IMR-90 (cell line): Measurements from ENCODE around the gene SLIT3. TPM values are rescaled to one million over a fixed set of nuclear protein-coding genes. Genes with fewer than 3 reads are reported as not detected.

Experiments
- ATAC-seq: fragments of 200-7000 bp; cut with Tn5 transposase; 2 replicates; pipeline ENCODE4 v1.9.1; 2020; ENCODE audit warnings: low read depth, mild to moderate bottlenecking, moderate library complexity
- BruUV-seq: library from RNA; stranded (reverse); fragments of 400-500 nt; replicated peaks from 2 replicates; lab custom pipeline; 2021; lab: Mats Ljungman, UMichigan
- CTCF ChIA-PET: fragments of 300-600 bp; formaldehyde crosslinking; extraction: SDS; loops from one replicate; lab custom pipeline; 2021; ENCODE audit warnings: antibody characterized with exemption; lab: Yijun Ruan, JAX
- POLR2A ChIA-PET: fragments of 300-600 bp; sonication (Branson Sonifier 250); formaldehyde crosslinking; loops from one replicate; lab custom pipeline; 2022; ENCODE audit warnings: antibody characterized with exemption; ENCODE audit not compliant: unreplicated experiment; lab: Charles Lee
- DNase-seq: peaks from one replicate; pipeline ENCODE4 v3.0.0; 2013
- H2AFZ ChIP-seq: replicated peaks from 2 replicates; pipeline ENCODE3; 2013; ENCODE audit warnings: low read length, mild to moderate bottlenecking; ENCODE audit not compliant: poor library complexity
- H2AK5ac ChIP-seq: 2 replicates; pipeline ENCODE4 v1.6.1; 2013; ENCODE audit warnings: low read depth, low read length, inconsistent platforms
- H2AK9ac ChIP-seq: replicated peaks from 2 replicates; pipeline ENCODE3; 2013; ENCODE audit warnings: mild to moderate bottlenecking, low read depth, low read length, moderate library complexity; ENCODE audit not compliant: poor library complexity
- H2BK120ac ChIP-seq: 2 replicates; pipeline ENCODE4 v1.6.1; 2013; ENCODE audit warnings: low read depth, low read length, inconsistent platforms
- H2BK15ac ChIP-seq: 3 replicates; pipeline ENCODE4 v1.6.1; 2013; ENCODE audit warnings: low read depth, low read length, inconsistent platforms
- H2BK20ac ChIP-seq: 2 replicates; pipeline ENCODE4 v1.6.1; 2013; ENCODE audit warnings: low read depth, mild to moderate bottlenecking, inconsistent platforms, low read length, moderate library complexity
- H2BK5ac ChIP-seq: 2 replicates; pipeline ENCODE4 v1.6.1; 2013; ENCODE audit warnings: mild to moderate bottlenecking, low read depth, low read length, inconsistent platforms; ENCODE audit not compliant: poor library complexity, severe bottlenecking
- H3K14ac ChIP-seq: replicated peaks from 2 replicates; pipeline ENCODE4 v1.6.1; 2013; ENCODE audit warnings: low read depth, low read length, inconsistent platforms
- H3K18ac ChIP-seq: 2 replicates; pipeline ENCODE4 v1.6.1; 2013; ENCODE audit warnings: low read depth, low read length, control low read depth
- H3K23ac ChIP-seq: 2 replicates; pipeline ENCODE4 v1.6.1; 2013; ENCODE audit warnings: low read depth, low read length, inconsistent platforms
- H3K27ac ChIP-seq: 2 replicates; pipeline ENCODE4 v1.5.1; 2013; ENCODE audit warnings: mild to moderate bottlenecking, control low read depth, low read length; ENCODE audit not compliant: insufficient read depth
- H3K27me3 ChIP-seq: 2 replicates; pipeline ENCODE4 v1.6.1; 2013; ENCODE audit warnings: low read length; ENCODE audit not compliant: control insufficient read depth, insufficient read depth
- H3K36me3 ChIP-seq: 2 replicates; pipeline ENCODE4 v1.6.1; 2013; ENCODE audit warnings: low read length, mixed read lengths; ENCODE audit not compliant: control insufficient read depth, insufficient read depth
- H3K4ac ChIP-seq: 2 replicates; pipeline ENCODE4 v1.6.1; 2013; ENCODE audit warnings: low read depth, low read length, inconsistent platforms
- H3K4me1 ChIP-seq: 2 replicates; pipeline ENCODE4 v1.6.1; 2013; ENCODE audit warnings: low read length, mixed read lengths; ENCODE audit not compliant: control insufficient read depth, insufficient read depth
- H3K4me2 ChIP-seq: 2 replicates; pipeline ENCODE4 v1.6.1; 2013; ENCODE audit warnings: low read depth, mild to moderate bottlenecking, control low read depth, low read length, moderate library complexity
- H3K4me3 ChIP-seq: 2 replicates; pipeline ENCODE4 v1.5.1; 2013; ENCODE audit warnings: low read depth, mild to moderate bottlenecking, control low read depth, low read length, moderate library complexity; ENCODE audit not compliant: insufficient read depth
- H3K56ac ChIP-seq: 2 replicates; pipeline ENCODE4 v1.6.1; 2013; ENCODE audit warnings: low read length, inconsistent platforms; ENCODE audit not compliant: insufficient read depth; ENCODE audit errors: extremely low read depth
- H3K79me1 ChIP-seq, 2 experiments: 2 replicates each; pipeline ENCODE4 v1.6.1; 2013; ENCODE audit warnings: low read length in 2 of 2, inconsistent platforms in 1 of 2, low read depth in 1 of 2
- H3K9ac ChIP-seq: 2 replicates; pipeline ENCODE4 v1.6.1; 2013; ENCODE audit warnings: low read depth, low read length, control low read depth
- H3K9me1 ChIP-seq: 2 replicates; pipeline ENCODE4 v1.6.1; 2013; ENCODE audit warnings: low read length, inconsistent platforms; ENCODE audit not compliant: insufficient read depth
- H3K9me3 ChIP-seq: 2 replicates; pipeline ENCODE4 v1.6.1; 2013; ENCODE audit warnings: low read length; ENCODE audit not compliant: control insufficient read depth, insufficient read depth
- H4K20me1 ChIP-seq: 2 replicates; pipeline ENCODE4 v1.6.1; 2013; ENCODE audit warnings: low read length, inconsistent platforms; ENCODE audit not compliant: insufficient read depth
- H4K5ac ChIP-seq: 2 replicates; pipeline ENCODE4 v1.6.1; 2013; ENCODE audit warnings: mild to moderate bottlenecking, low read depth, low read length, control low read depth
- H4K8ac ChIP-seq, 2 experiments: 2 replicates each; pipeline ENCODE4 v1.6.1; 2013; ENCODE audit warnings: low read depth in 2 of 2, low read length in 2 of 2, control low read depth in 1 of 2, inconsistent platforms in 1 of 2
- H4K91ac ChIP-seq: 2 replicates; pipeline ENCODE4 v1.6.1; 2013; ENCODE audit warnings: low read depth, low read length, inconsistent platforms; ENCODE audit not compliant: insufficient read depth
- ELK1 ChIP-seq: fragments of 150-350 bp; IDR thresholded peaks from 2 replicates; pipeline ENCODE4 v1.6.1; 2016; ENCODE audit warnings: low read depth, mild to moderate bottlenecking, low read length, moderate library complexity, borderline replicate concordance
- MAFK ChIP-seq: IDR thresholded peaks from 2 replicates; pipeline ENCODE4 v1.6.1; 2012; ENCODE audit warnings: low read depth, low read length, improper control_type of control experiment
- MAZ ChIP-seq: IDR thresholded peaks from 2 replicates; pipeline ENCODE4 v1.6.1; 2012; ENCODE audit warnings: low read depth, mild to moderate bottlenecking, low read length, improper control_type of control experiment, moderate library complexity, borderline replicate concordance
- MXI1 ChIP-seq: IDR thresholded peaks from 2 replicates; pipeline ENCODE4 v1.6.1; 2012; ENCODE audit warnings: low read depth, mild to moderate bottlenecking, low read length, moderate library complexity, borderline replicate concordance
- NFE2L2 ChIP-seq: fragments of 150-350 bp; IDR thresholded peaks from 2 replicates; pipeline ENCODE4 v1.6.1; 2016; ENCODE audit warnings: low read depth, mild to moderate bottlenecking, low read length
- RCOR1 ChIP-seq: IDR thresholded peaks from 2 replicates; pipeline ENCODE4 v1.6.1; 2012; ENCODE audit warnings: mild to moderate bottlenecking, low read length, improper control_type of control experiment; ENCODE audit not compliant: insufficient replicate concordance
- RFX5 ChIP-seq: IDR thresholded peaks from 2 replicates; pipeline ENCODE4 v1.8.0; 2012; ENCODE audit warnings: low read depth, mild to moderate bottlenecking, low read length, moderate library complexity
- SMC3 ChIP-seq: fragments of 150-350 bp; IDR thresholded peaks from 2 replicates; pipeline ENCODE4 v1.6.1; 2016; ENCODE audit warnings: low read depth, mild to moderate bottlenecking, antibody characterized with exemption, low read length, moderate library complexity
- USF2 ChIP-seq: fragments of 150-350 bp; IDR thresholded peaks from 2 replicates; pipeline ENCODE4 v1.6.1; 2017; ENCODE audit warnings: mild to moderate bottlenecking, antibody characterized with exemption, low read length, low read depth
- WGBS, 2 experiments: methylation state at CpG; one replicate each; pipeline versions ENCODE4 v1.1.5 to v1.1.7; 2013; ENCODE audit warnings: missing lambda C conversion rate in 2 of 2; ENCODE audit not compliant: insufficient read length in 1 of 2; ENCODE audit errors: extremely low coverage in 2 of 2; 5-methylcytosine and 5-hydroxymethylcytosine counted together
- dilution Hi-C: fragments of 300-500 bp; cut with HindIII; formaldehyde crosslinking; loops from one replicate; pipeline ENCODE4 v1.14.3; 2018; ENCODE audit warnings: low sequenced_read_pairs; ENCODE audit not compliant: unreplicated experiment
- in situ Hi-C: fragments of 300-500 bp; cut with MboI; formaldehyde crosslinking; loops from 3 replicates; pipeline ENCODE4 v1.14.3; 2019; ENCODE audit warnings: low sequenced_read_pairs, inconsistent platforms, mixed read lengths
- intact Hi-C: fragments of 100-400 bp; cut with micrococcal nuclease; formaldehyde crosslinking; loops from 2 replicates; pipeline ENCODE4 v1.10.0; 2022
- polyA plus RNA-seq, 3 experiments: library from polyadenylated mRNA; depleted of rRNA; stranded (reverse); fragments of >200 nt; gene quantifications; 2 replicates each; pipeline ENCODE4 v1.2.3, GENCODE V29; 2012; ENCODE audit warnings: low replicate concordance in 1 of 3
- total RNA-seq: library from RNA; depleted of rRNA; stranded (reverse); fragments of >200 nt; gene quantifications from 2 replicates; pipeline ENCODE4 v1.2.3, GENCODE V29; 2012

SLIT3 gene
- total and polyA plus RNA-seq, 2 of the 4 experiments (the other 2 are of a cell fraction), result 0.18 to 0.50 TPM

GRCh38 chr5:168932400-168933189 is 368.3 kb downstream of the SLIT3 start:
- no peak overlapping the region for H3K27ac ChIP-seq
- BruUV-seq, result no TSS peak

More at GRCh38 chr5:168932400-168933189, 368.3 kb downstream of the SLIT3 start:
- Histone ChIP-seq H4K91ac (no peak overlapping the region), H3K4me1 (no peaks in the 10 kb centered on the region), H3K9me1 (no peaks in the 10 kb centered on the region), H2BK15ac (no peak overlapping the region), H3K9me3 (no peaks in the 10 kb centered on the region), H2BK5ac (no peak overlapping the region), H4K20me1 (no peaks in the 10 kb centered on the region), H3K18ac (no peak overlapping the region), H2AK9ac (no peak overlapping the region), H3K79me1 (no peaks in the 10 kb centered on the region), H3K27me3 (no peaks in the 10 kb centered on the region), H2BK20ac (no peak overlapping the region), H3K14ac (no peak overlapping the region), H2BK120ac (no peak overlapping the region), H4K8ac (no peak overlapping the region), H3K4me3 (no peak overlapping the region), H3K9ac (no peak overlapping the region), H2AK5ac (no peak overlapping the region), H3K36me3 (no peaks in the 10 kb centered on the region), H3K56ac (no peak overlapping the region), H2AFZ (no peak overlapping the region), H3K23ac (no peak overlapping the region), H4K5ac (no peak overlapping the region), H3K4me2 (no peak overlapping the region), H3K4ac (no peak overlapping the region)
- in situ Hi-C loops, result no loop called here
- ATAC-seq (no peak), DNase-seq (no peak)
- ChIA-PET POLR2A (no interaction called here), CTCF (no interaction called here)
- intact Hi-C loops, result no loop called here
- no peak for TF ChIP-seq MAZ
- no peak for TF ChIP-seq RCOR1
- no peak for TF ChIP-seq RFX5
- TF ChIP-seq MAFK, result no peak
- no peak for TF ChIP-seq MXI1
- no peak for TF ChIP-seq NFE2L2
- no peak for TF ChIP-seq ELK1
- no peak for TF ChIP-seq SMC3
- no peak for TF ChIP-seq USF2
- WGBS, 2 experiments, result 32% methylated on average over 2 of the region's 10 CpGs; no CpG with 5 or more reads in 1 of the 2 experiments
- dilution Hi-C loops, result no loop called here
